Mesendoderm (in vitro differentiated cells): ENCODE results near the gene FAM118A.

ENCODE experiments used
- DNase-seq: peaks from one replicate; pipeline ENCODE4 v3.0.0; 2013
- H2AK5ac ChIP-seq: 2 replicates; pipeline ENCODE4 v1.6.1; 2013; ENCODE audit warnings: low read length, inconsistent platforms
- H2BK120ac ChIP-seq: 2 replicates; pipeline ENCODE4 v1.6.1; 2013; ENCODE audit warnings: low read depth, mild to moderate bottlenecking, low read length, moderate library complexity, mixed read lengths
- H2BK15ac ChIP-seq: replicated peaks from 2 replicates; pipeline ENCODE4 v1.6.1; 2013; ENCODE audit warnings: low read depth, mild to moderate bottlenecking, moderate library complexity
- H2BK5ac ChIP-seq: 2 replicates; pipeline ENCODE4 v1.6.1; 2013; ENCODE audit warnings: low read length, inconsistent platforms
- H3K18ac ChIP-seq: 2 replicates; pipeline ENCODE4 v1.6.1; 2013; ENCODE audit warnings: mild to moderate bottlenecking, low read length, mixed read lengths
- H3K23ac ChIP-seq: one replicate; pipeline ENCODE4 v1.6.1; 2013; ENCODE audit warnings: low read length
- H3K27ac ChIP-seq: 2 replicates; pipeline ENCODE4 v1.5.1; 2013; ENCODE audit warnings: low read depth, mild to moderate bottlenecking, inconsistent platforms, low read length, moderate library complexity
- H3K27me3 ChIP-seq: 2 replicates; pipeline ENCODE4 v1.6.1; 2013; ENCODE audit warnings: low read length, control low read depth, mild to moderate bottlenecking, inconsistent platforms; ENCODE audit not compliant: insufficient read depth, poor library complexity
- H3K36me3 ChIP-seq: 2 replicates; pipeline ENCODE4 v1.6.1; 2013; ENCODE audit warnings: low read length, inconsistent platforms; ENCODE audit not compliant: control insufficient read depth, insufficient read depth
- H3K4ac ChIP-seq: one replicate; pipeline ENCODE4 v1.6.1; 2013; ENCODE audit warnings: low read depth, mild to moderate bottlenecking, low read length, moderate library complexity
- H3K4me1 ChIP-seq: 2 replicates; pipeline ENCODE4 v1.6.1; 2013; ENCODE audit warnings: low read depth, low read length, inconsistent platforms; ENCODE audit not compliant: control insufficient read depth
- H3K4me2 ChIP-seq: 2 replicates; pipeline ENCODE4 v1.6.1; 2013; ENCODE audit warnings: low read length
- H3K4me3 ChIP-seq: 2 replicates; pipeline ENCODE4 v1.5.1; 2013; ENCODE audit warnings: mild to moderate bottlenecking, low read length
- H3K56ac ChIP-seq: one replicate; pipeline ENCODE4 v1.6.1; 2013; ENCODE audit warnings: low read length
- H3K79me1 ChIP-seq: 2 replicates; pipeline ENCODE4 v1.6.1; 2013; ENCODE audit warnings: low read length, inconsistent platforms
- H3K79me2 ChIP-seq: 2 replicates; pipeline ENCODE4 v1.6.1; 2013; ENCODE audit warnings: mild to moderate bottlenecking, low read length; ENCODE audit not compliant: control insufficient read depth, insufficient read depth
- H3K9ac ChIP-seq: 2 replicates; pipeline ENCODE4 v1.6.1; 2013; ENCODE audit warnings: low read length, inconsistent platforms
- H4K5ac ChIP-seq: one replicate; pipeline ENCODE4 v1.6.1; 2013; ENCODE audit warnings: low read length
- H4K8ac ChIP-seq: one replicate; pipeline ENCODE4 v1.6.1; 2013; ENCODE audit warnings: low read depth, mild to moderate bottlenecking, control low read depth, low read length, moderate library complexity
- WGBS: extraction: QIAGEN DNeasy Blood & Tissue Kit; methylation state at CpG from one replicate; pipeline ENCODE4 v1.1.7; 2013; ENCODE audit warnings: low lambda C conversion rate, missing lambda C conversion rate; ENCODE audit not compliant: insufficient coverage; ENCODE audit errors: extremely low coverage; 5-methylcytosine and 5-hydroxymethylcytosine counted together

Gene FAM118A

GRCh38 chr22:45334068-45334467, 24.3 kb downstream of the FAM118A start:
- no peak for DNase-seq
- Histone ChIP-seq H4K5ac (no peak overlapping the region), H3K79me2 (no peaks in the 10 kb centered on the region), H4K8ac (no peak overlapping the region), H2BK5ac (no peak overlapping the region), H3K79me1 (no peaks in the 10 kb centered on the region), H3K23ac (no peak overlapping the region), H3K9ac (no peak overlapping the region), H3K4me2 (no peak overlapping the region), H2BK120ac (no peak overlapping the region), H2AK5ac (no peak overlapping the region), H3K27ac (no peak overlapping the region), H3K27me3 (no peaks in the 10 kb centered on the region), H2BK15ac (no peak overlapping the region), H3K36me3 (no peaks in the 10 kb centered on the region), H3K18ac (no peak overlapping the region), H3K4ac (no peak overlapping the region), H3K4me1 (no peaks in the 10 kb centered on the region), H3K56ac (no peak overlapping the region), H3K4me3 (no peak overlapping the region)
- no CpG with 5 or more reads among the region's 5 CpGs for WGBS

- no peak overlapping the region for H3K23ac ChIP-seq
- H3K9ac ChIP-seq: no peak overlapping the region
- no peak overlapping the region for H2BK15ac ChIP-seq
- no peaks in the 10 kb centered on the region for H3K4me1 ChIP-seq
- no peak overlapping the region for H3K56ac ChIP-seq
- H3K36me3 ChIP-seq: no peaks in the 10 kb centered on the region
- no peaks in the 10 kb centered on the region for H3K27me3 ChIP-seq
- H2AK5ac ChIP-seq: no peak overlapping the region
- no CpG with 5 or more reads among the region's 9 CpGs for WGBS
- no peak overlapping the region for H4K8ac ChIP-seq
- H2BK5ac ChIP-seq: no peak overlapping the region
- H3K79me2 ChIP-seq: no peaks in the 10 kb centered on the region
- no peak overlapping the region for H3K4me2 ChIP-seq
- no peak overlapping the region for H4K5ac ChIP-seq
- no peak overlapping the region for H3K27ac ChIP-seq
- H3K18ac ChIP-seq: no peak overlapping the region
- no peaks in the 10 kb centered on the region for H3K79me1 ChIP-seq
- H3K4ac ChIP-seq: no peak overlapping the region
- no peak overlapping the region for H3K4me3 ChIP-seq
- H2BK120ac ChIP-seq: no peak overlapping the region
- no peak for DNase-seq
Observed at GRCh38 chr22:45334528-45334927, 24.8 kb downstream of the FAM118A start.

DNA sequence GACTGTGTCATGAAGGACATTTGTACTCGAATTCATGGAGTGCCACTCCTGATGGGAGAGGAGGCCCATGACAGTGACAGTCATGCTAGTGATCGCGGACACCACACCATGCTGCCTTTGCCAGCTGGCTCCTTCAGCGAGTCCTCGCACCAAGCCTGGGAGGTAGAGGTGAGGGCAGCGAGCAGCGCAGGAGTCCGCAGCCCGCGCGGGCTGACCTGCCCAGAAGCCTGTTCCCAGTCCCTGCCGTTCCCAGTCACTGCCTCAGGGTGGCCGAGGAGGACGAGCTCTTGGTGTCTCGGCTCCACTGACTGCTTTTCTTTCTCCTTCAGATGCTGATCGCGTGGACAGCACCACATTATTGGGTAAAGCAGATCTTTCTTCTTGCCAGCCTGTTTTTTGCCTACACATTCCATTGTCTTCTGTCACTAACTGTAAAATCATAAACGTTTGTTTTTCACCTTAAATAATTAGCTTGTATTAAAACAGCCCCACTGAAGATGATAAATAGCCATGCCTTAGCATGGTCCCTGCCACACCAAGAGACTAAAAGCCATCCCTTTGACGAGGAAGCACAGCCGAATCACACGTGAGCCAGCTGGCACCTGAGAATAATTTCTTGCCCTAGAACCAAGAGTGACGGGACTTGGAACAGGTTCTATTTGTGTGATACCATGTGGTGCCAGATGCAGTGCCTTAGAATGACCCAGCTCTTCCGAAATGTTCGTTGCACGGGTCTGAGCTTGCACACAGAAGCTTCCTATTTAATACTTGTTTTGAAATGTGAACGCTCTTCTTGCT, 25.5 kb downstream of the FAM118A start:
- Histone ChIP-seq H3K56ac (no peak overlapping the region), H3K4me3 (no peak overlapping the region), H3K79me2 (no peaks in the 10 kb centered on the region), H3K4me1 (no peaks in the 10 kb centered on the region), H3K18ac (no peak overlapping the region), H2AK5ac (no peak overlapping the region), H4K5ac (no peak overlapping the region), H2BK120ac (no peak overlapping the region), H4K8ac (no peak overlapping the region), H3K23ac (no peak overlapping the region), H3K9ac (no peak overlapping the region), H3K27ac (no peak overlapping the region), H3K36me3 (no peaks in the 10 kb centered on the region), H3K27me3 (no peaks in the 10 kb centered on the region), H3K79me1 (no peaks in the 10 kb centered on the region), H3K4me2 (no peak overlapping the region), H2BK15ac (no peak overlapping the region), H2BK5ac (no peak overlapping the region), H3K4ac (no peak overlapping the region)
- peak; percentile 71 for DNase-seq
- WGBS: no CpG with 5 or more reads among the region's 26 CpGs

DNA sequence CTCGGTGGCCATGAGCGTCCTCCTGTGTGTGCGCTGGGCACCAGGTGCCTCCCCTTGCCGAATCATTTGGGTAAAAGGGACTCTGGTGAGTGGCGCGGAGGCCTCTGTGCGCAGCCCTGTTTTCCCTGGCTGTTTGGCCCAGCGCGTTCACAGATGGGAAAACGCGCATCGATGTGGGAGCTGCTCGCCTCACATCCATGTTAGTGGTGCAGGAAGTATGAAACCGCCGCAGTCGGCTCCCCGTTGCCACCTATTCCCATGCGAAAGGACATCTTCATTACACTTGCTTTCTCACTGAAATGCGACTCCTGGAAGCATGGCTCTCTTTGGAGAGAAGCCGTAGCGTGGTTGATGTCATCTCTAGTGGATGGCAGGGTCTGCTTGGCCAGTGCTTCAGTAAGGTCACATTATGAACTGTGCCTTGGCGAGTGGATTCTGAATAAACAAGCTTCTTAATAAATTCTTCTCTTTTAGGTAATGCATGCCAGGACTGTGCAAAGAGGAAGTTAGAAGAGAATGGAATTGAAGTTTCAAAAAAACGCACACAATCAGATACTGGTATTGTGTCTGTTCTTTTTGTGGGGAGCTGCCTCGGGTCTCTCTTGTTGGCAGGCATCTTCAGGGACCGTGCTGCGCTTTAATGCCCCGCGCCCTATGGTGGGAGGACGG, 26.3 kb downstream of the FAM118A start:
- Histone ChIP-seq H3K79me2 (no peaks in the 10 kb centered on the region), H3K4me3 (no peak overlapping the region), H3K27me3 (no peaks in the 10 kb centered on the region), H3K4me1 (no peaks in the 10 kb centered on the region), H3K4me2 (no peak overlapping the region), H3K18ac (no peak overlapping the region), H3K4ac (no peak overlapping the region), H2BK5ac (no peak overlapping the region), H3K36me3 (no peaks in the 10 kb centered on the region), H2AK5ac (no peak overlapping the region), H2BK120ac (no peak overlapping the region), H2BK15ac (no peak overlapping the region), H3K79me1 (no peaks in the 10 kb centered on the region), H3K56ac (no peak overlapping the region), H3K9ac (no peak overlapping the region), H3K27ac (no peak overlapping the region), H4K8ac (no peak overlapping the region), H4K5ac (no peak overlapping the region), H3K23ac (no peak overlapping the region)
- no peak for DNase-seq
- no CpG with 5 or more reads among the region's 29 CpGs for WGBS

- H4K8ac ChIP-seq: no peak overlapping the region
- H3K4ac ChIP-seq: no peak overlapping the region
- no peak for DNase-seq
- H2BK120ac ChIP-seq: no peak overlapping the region
- H2BK5ac ChIP-seq: no peak overlapping the region
- H3K23ac ChIP-seq: no peak overlapping the region
- no peak overlapping the region for H3K9ac ChIP-seq
- no peaks in the 10 kb centered on the region for H3K4me1 ChIP-seq
- H3K79me1 ChIP-seq: no peaks in the 10 kb centered on the region
- H3K79me2 ChIP-seq: no peaks in the 10 kb centered on the region
- no peaks in the 10 kb centered on the region for H3K27me3 ChIP-seq
- H2BK15ac ChIP-seq: no peak overlapping the region
- no peak overlapping the region for H4K5ac ChIP-seq
- no peak overlapping the region for H3K56ac ChIP-seq
- no peak overlapping the region for H3K18ac ChIP-seq
- no peak overlapping the region for H3K4me2 ChIP-seq
- H3K4me3 ChIP-seq: no peak overlapping the region
- H2AK5ac ChIP-seq: no peak overlapping the region
- WGBS: no CpG with 5 or more reads among the region's 18 CpGs
- no peaks in the 10 kb centered on the region for H3K36me3 ChIP-seq
- H3K27ac ChIP-seq: no peak overlapping the region
Observed at GRCh38 chr22:45336971-45337431, 27.3 kb downstream of the FAM118A start.
